ENCODE measurements around the gene PDHX. TPM values are rescaled to one million over a fixed set of nuclear protein-coding genes. Genes with fewer than 3 reads are reported as not detected.

Gene PDHX
- 27.1 TPM for total RNA-seq

- peak within 1 kb of the TSS; percentile 85 to 95 (median 95) for H3K4me3 ChIP-seq (ENCODE audit: low read length in 3 of 3)
- H3K9ac ChIP-seq (ENCODE audit: low read depth in 1 of 3, low read length in 3 of 3), result peak within 1 kb of the TSS; percentile 97 to 99 (median 98)
- peak within 1 kb of the TSS; percentile 95 for H3K27ac ChIP-seq (ENCODE audit: low read depth, low read length)
- peaks cover 0 to 9% (median 0%) of the 10 kb centered on the region in 3 donors for H3K36me3 ChIP-seq (ENCODE audit: control insufficient read depth in 3 of 3, insufficient read depth in 3 of 3, low read length in 3 of 3)
- peaks cover 10 to 30% (median 28%) of the 10 kb centered on the region in 3 donors for H3K4me1 ChIP-seq (ENCODE audit: control insufficient read depth in 3 of 3, insufficient read depth in 3 of 3, low read length in 3 of 3)
- H3K9me3 ChIP-seq (ENCODE audit: control insufficient read depth in 3 of 3, low read length in 3 of 3), result no peaks in the 10 kb centered on the region
- no peaks in the 10 kb centered on the region for H3K27me3 ChIP-seq (ENCODE audit: control insufficient read depth in 3 of 3, insufficient read depth in 3 of 3, low read length in 3 of 3)
Observed at GRCh38 chr11:34916015-34916842, at the start of gene PDHX, which contains the start of gene APIP. Gene PDHX (plus strand): TSS chr11:34916618. CDS start chr11:34916656, 38 bp downstream. Gene APIP (minus strand): TSS chr11:34916379. CDS start chr11:34916284, 95 bp downstream.

DNA sequence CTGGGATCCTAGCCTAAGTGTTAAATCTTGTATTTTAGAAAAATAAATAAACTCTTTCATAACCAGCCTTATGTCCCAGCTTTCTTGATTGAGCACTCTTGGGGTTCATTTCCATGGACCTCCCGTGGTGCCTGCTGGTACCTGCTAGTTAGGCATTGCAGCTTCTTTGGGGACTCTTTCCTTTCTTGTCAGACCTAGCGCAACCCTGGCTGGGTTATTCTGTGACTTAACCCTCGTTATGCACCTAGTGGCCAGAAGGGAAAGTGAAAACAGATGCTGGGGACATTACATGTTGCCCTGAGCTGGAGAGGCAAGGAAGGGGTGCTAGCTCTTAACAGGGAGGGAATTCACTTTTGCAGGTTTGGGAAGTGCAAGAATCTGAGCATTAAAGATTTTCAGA is 47.0 kb upstream of the PDHX start:
- Histone ChIP-seq H3K27me3 (ENCODE audit: control insufficient read depth in 3 of 3, insufficient read depth in 3 of 3, low read length in 3 of 3) (no peaks in the 10 kb centered on the region), H3K36me3 (ENCODE audit: control insufficient read depth in 3 of 3, insufficient read depth in 3 of 3, low read length in 3 of 3) (peaks cover 0 to 2% (median 0%) of the 10 kb centered on the region in 3 donors), H3K4me1 (ENCODE audit: control insufficient read depth in 3 of 3, insufficient read depth in 3 of 3, low read length in 3 of 3) (no peaks in the 10 kb centered on the region), H3K4me3 (ENCODE audit: low read length in 3 of 3) (no peak overlapping the region), H3K9me3 (ENCODE audit: control insufficient read depth in 3 of 3, low read length in 3 of 3) (no peaks in the 10 kb centered on the region), H3K9ac (ENCODE audit: low read depth in 1 of 3, low read length in 3 of 3) (no peak overlapping the region), H3K27ac (ENCODE audit: low read depth, low read length) (no peak overlapping the region)

GRCh38 chr11:34870548-34871196 is 45.7 kb upstream of the PDHX start:
- no peak overlapping the region for H3K4me3 ChIP-seq (ENCODE audit: low read length in 3 of 3)
- H3K36me3 ChIP-seq (ENCODE audit: control insufficient read depth in 3 of 3, insufficient read depth in 3 of 3, low read length in 3 of 3), result peaks cover 0 to 2% (median 0%) of the 10 kb centered on the region in 3 donors
- H3K27ac ChIP-seq (ENCODE audit: low read depth, low read length), result no peak overlapping the region
- no peak overlapping the region for H3K9ac ChIP-seq (ENCODE audit: low read depth in 1 of 3, low read length in 3 of 3)
- H3K4me1 ChIP-seq (ENCODE audit: control insufficient read depth in 3 of 3, insufficient read depth in 3 of 3, low read length in 3 of 3), result no peaks in the 10 kb centered on the region
- no peaks in the 10 kb centered on the region for H3K27me3 ChIP-seq (ENCODE audit: control insufficient read depth in 3 of 3, insufficient read depth in 3 of 3, low read length in 3 of 3)
- no peaks in the 10 kb centered on the region for H3K9me3 ChIP-seq (ENCODE audit: control insufficient read depth in 3 of 3, low read length in 3 of 3)

GRCh38 chr11:34874202-34874601 is 42.2 kb upstream of the PDHX start:
- Histone ChIP-seq H3K9ac (ENCODE audit: low read depth in 1 of 3, low read length in 3 of 3) (no peak overlapping the region), H3K36me3 (ENCODE audit: control insufficient read depth in 3 of 3, insufficient read depth in 3 of 3, low read length in 3 of 3) (peaks cover 0 to 2% (median 0%) of the 10 kb centered on the region in 3 donors), H3K4me3 (ENCODE audit: low read length in 3 of 3) (no peak overlapping the region), H3K27me3 (ENCODE audit: control insufficient read depth in 3 of 3, insufficient read depth in 3 of 3, low read length in 3 of 3) (no peaks in the 10 kb centered on the region), H3K4me1 (ENCODE audit: control insufficient read depth in 3 of 3, insufficient read depth in 3 of 3, low read length in 3 of 3) (no peaks in the 10 kb centered on the region), H3K9me3 (ENCODE audit: control insufficient read depth in 3 of 3, low read length in 3 of 3) (no peaks in the 10 kb centered on the region), H3K27ac (ENCODE audit: low read depth, low read length) (no peak overlapping the region)

- H3K9me3 ChIP-seq (ENCODE audit: control insufficient read depth in 3 of 3, low read length in 3 of 3), result no peaks in the 10 kb centered on the region
Observed at GRCh38 chr11:34877375-34877975, 38.9 kb upstream of the PDHX start.

DNA sequence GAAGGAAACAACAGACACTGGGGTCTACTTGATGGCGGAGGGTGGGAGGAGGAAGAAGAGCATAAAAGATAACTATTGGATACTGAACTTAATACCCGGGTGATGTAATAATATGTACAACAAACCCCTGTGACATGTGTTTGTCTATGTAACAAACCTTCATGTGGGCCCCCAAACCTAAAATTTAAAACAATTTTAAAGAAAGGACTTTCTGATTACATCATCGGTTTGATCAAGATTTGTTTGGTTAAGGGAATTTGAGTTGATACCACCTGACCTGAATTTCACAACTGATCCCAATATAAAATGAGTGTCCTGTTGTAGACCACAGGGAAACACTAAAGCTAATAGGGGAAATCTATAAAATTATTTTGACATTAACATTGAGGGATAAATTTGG is 34.5 kb upstream of the PDHX start:
- H3K4me1 ChIP-seq (ENCODE audit: control insufficient read depth in 3 of 3, insufficient read depth in 3 of 3, low read length in 3 of 3), result no peaks in the 10 kb centered on the region
- no peak overlapping the region for H3K9ac ChIP-seq (ENCODE audit: low read depth in 1 of 3, low read length in 3 of 3)
- H3K36me3 ChIP-seq (ENCODE audit: control insufficient read depth in 3 of 3, insufficient read depth in 3 of 3, low read length in 3 of 3), result peaks cover 0 to 30% (median 5%) of the 10 kb centered on the region in 3 donors
- no peak overlapping the region for H3K4me3 ChIP-seq (ENCODE audit: low read length in 3 of 3)
- no peak overlapping the region for H3K27ac ChIP-seq (ENCODE audit: low read depth, low read length)
- no peaks in the 10 kb centered on the region for H3K27me3 ChIP-seq (ENCODE audit: control insufficient read depth in 3 of 3, insufficient read depth in 3 of 3, low read length in 3 of 3)
- no peaks in the 10 kb centered on the region for H3K9me3 ChIP-seq (ENCODE audit: control insufficient read depth in 3 of 3, low read length in 3 of 3)

More at GRCh38 chr11:34877375-34877975, 38.9 kb upstream of the PDHX start:
- H3K4me1 ChIP-seq (ENCODE audit: control insufficient read depth in 3 of 3, insufficient read depth in 3 of 3, low read length in 3 of 3), result no peaks in the 10 kb centered on the region
- H3K36me3 ChIP-seq (ENCODE audit: control insufficient read depth in 3 of 3, insufficient read depth in 3 of 3, low read length in 3 of 3), result peaks cover 0 to 11% (median 2%) of the 10 kb centered on the region in 3 donors
- no peak overlapping the region for H3K27ac ChIP-seq (ENCODE audit: low read depth, low read length)
- no peak overlapping the region for H3K4me3 ChIP-seq (ENCODE audit: low read length in 3 of 3)
- no peak overlapping the region for H3K9ac ChIP-seq (ENCODE audit: low read depth in 1 of 3, low read length in 3 of 3)
- H3K27me3 ChIP-seq (ENCODE audit: control insufficient read depth in 3 of 3, insufficient read depth in 3 of 3, low read length in 3 of 3), result no peaks in the 10 kb centered on the region

GRCh38 chr11:34886609-34887008 is 29.8 kb upstream of the PDHX start:
- Histone ChIP-seq H3K27me3 (ENCODE audit: control insufficient read depth in 3 of 3, insufficient read depth in 3 of 3, low read length in 3 of 3) (no peaks in the 10 kb centered on the region), H3K36me3 (ENCODE audit: control insufficient read depth in 3 of 3, insufficient read depth in 3 of 3, low read length in 3 of 3) (peaks cover 0 to 33% (median 8%) of the 10 kb centered on the region in 3 donors), H3K9ac (ENCODE audit: low read depth in 1 of 3, low read length in 3 of 3) (no peak overlapping the region), H3K4me1 (ENCODE audit: control insufficient read depth in 3 of 3, insufficient read depth in 3 of 3, low read length in 3 of 3) (no peaks in the 10 kb centered on the region), H3K9me3 (ENCODE audit: control insufficient read depth in 3 of 3, low read length in 3 of 3) (no peaks in the 10 kb centered on the region), H3K4me3 (ENCODE audit: low read length in 3 of 3) (no peak overlapping the region), H3K27ac (ENCODE audit: low read depth, low read length) (no peak overlapping the region)

DNA sequence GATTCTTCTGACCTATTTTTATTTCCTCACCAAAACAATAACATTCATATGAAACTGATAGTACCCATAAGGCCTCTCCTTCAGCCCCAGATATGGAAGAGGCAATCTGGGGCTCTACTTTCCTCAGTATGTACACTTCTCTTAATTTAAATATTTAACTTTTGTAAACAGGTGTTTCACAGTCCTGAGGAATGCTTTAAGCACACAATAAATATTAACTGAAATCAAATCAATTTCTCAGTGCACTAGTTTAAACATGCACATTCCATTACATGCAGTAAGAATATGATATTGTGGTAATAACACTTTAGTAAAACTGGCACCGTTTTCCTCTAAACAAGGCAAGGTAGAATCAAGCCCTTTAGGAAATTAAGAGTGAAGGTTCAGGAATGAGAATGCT is 29.2 kb upstream of the PDHX start:
- Histone ChIP-seq H3K36me3 (ENCODE audit: control insufficient read depth in 3 of 3, insufficient read depth in 3 of 3, low read length in 3 of 3) (peaks cover 0 to 28% (median 8%) of the 10 kb centered on the region in 3 donors), H3K9me3 (ENCODE audit: control insufficient read depth in 3 of 3, low read length in 3 of 3) (no peaks in the 10 kb centered on the region), H3K9ac (ENCODE audit: low read depth in 1 of 3, low read length in 3 of 3) (no peak overlapping the region), H3K27ac (ENCODE audit: low read depth, low read length) (no peak overlapping the region), H3K4me3 (ENCODE audit: low read length in 3 of 3) (no peak overlapping the region), H3K27me3 (ENCODE audit: control insufficient read depth in 3 of 3, insufficient read depth in 3 of 3, low read length in 3 of 3) (no peaks in the 10 kb centered on the region), H3K4me1 (ENCODE audit: control insufficient read depth in 3 of 3, insufficient read depth in 3 of 3, low read length in 3 of 3) (no peaks in the 10 kb centered on the region)

- Histone ChIP-seq H3K9me3 (ENCODE audit: control insufficient read depth in 3 of 3, low read length in 3 of 3) (no peaks in the 10 kb centered on the region), H3K4me1 (ENCODE audit: control insufficient read depth in 3 of 3, insufficient read depth in 3 of 3, low read length in 3 of 3) (no peaks in the 10 kb centered on the region), H3K36me3 (ENCODE audit: control insufficient read depth in 3 of 3, insufficient read depth in 3 of 3, low read length in 3 of 3) (peaks cover 0 to 19% (median 3%) of the 10 kb centered on the region in 3 donors), H3K27ac (ENCODE audit: low read depth, low read length) (no peak overlapping the region), H3K9ac (ENCODE audit: low read depth in 1 of 3, low read length in 3 of 3) (no peak overlapping the region), H3K4me3 (ENCODE audit: low read length in 3 of 3) (no peak overlapping the region), H3K27me3 (ENCODE audit: control insufficient read depth in 3 of 3, insufficient read depth in 3 of 3, low read length in 3 of 3) (no peaks in the 10 kb centered on the region)
Observed at GRCh38 chr11:34890089-34890488, 26.3 kb upstream of the PDHX start.
